Activated CD4-positive, CD25-positive, alpha-beta regulatory T cell treated with anti-CD3 and anti-CD28 coated beads, Interleukin-2, amount 50 U/mL, for 24 hours (primary cell): ENCODE measurements around the gene GPS1.
"Not testable (repeated sequence)": the region's sequence is repeated elsewhere in the genome, so short reads cannot be mapped to it uniquely, and the experiment has no call there.

Source experiments
- ATAC-seq, 2 donors: fragments of 150-1000 bp; cut with Tn5 transposase; one replicate each; pipeline ENCODE4 v1.10.0; 2021; ENCODE audit warnings: mild to moderate bottlenecking in 1 of 2, moderate library complexity in 1 of 2

The GPS1 gene

DNA sequence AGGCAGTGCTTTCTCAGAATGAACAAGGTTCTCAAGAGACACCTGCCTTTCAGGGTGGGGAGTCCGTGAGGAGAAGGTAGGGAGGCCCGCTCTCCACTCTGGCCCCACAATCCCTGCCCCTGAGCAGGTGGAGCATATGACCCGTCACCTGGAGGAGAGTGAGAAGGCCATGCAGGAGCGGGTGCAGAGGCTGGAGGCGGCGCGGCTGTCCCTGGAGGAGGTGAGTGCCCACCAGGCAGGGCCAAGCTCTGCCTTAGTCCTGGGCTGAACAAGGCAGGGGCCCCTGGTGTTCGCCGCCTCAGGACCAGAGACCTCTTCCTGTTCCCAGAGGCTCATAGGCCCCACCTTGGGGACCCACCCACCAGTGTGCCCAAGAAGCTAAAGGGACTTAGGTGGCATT lies 22.7 kb upstream of the GPS1 start:
- no peak for ATAC-seq

DNA sequence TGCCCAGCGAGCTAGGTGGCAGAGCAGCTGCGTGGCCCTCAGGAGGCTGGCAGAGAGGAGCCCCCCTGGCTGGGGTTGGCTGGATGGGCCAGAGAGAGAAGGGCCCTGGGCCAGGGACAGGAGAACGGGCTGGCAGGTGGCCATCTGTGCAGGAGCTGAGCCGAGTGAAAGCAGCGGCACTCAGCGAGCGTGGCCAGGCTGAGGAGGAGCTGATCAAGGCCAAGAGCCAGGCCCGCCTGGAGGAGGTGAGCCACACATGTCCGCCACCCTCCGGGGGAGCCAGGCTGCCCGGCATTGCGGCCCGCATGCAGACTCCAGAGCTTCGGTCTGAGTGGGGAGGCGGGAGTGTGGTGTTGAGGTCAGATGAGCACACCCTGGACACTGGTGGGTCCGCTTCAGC lies 22.3 kb upstream of the GPS1 start:
- no peak for ATAC-seq

- ATAC-seq = no peak
Measured at GRCh38 chr17:82029990-82030469, 21.7 kb upstream of the GPS1 start.

GRCh38 chr17:82030470-82031302 lies 21.0 kb upstream of the GPS1 start:
- peak; percentile 75 to 76 for ATAC-seq

DNA sequence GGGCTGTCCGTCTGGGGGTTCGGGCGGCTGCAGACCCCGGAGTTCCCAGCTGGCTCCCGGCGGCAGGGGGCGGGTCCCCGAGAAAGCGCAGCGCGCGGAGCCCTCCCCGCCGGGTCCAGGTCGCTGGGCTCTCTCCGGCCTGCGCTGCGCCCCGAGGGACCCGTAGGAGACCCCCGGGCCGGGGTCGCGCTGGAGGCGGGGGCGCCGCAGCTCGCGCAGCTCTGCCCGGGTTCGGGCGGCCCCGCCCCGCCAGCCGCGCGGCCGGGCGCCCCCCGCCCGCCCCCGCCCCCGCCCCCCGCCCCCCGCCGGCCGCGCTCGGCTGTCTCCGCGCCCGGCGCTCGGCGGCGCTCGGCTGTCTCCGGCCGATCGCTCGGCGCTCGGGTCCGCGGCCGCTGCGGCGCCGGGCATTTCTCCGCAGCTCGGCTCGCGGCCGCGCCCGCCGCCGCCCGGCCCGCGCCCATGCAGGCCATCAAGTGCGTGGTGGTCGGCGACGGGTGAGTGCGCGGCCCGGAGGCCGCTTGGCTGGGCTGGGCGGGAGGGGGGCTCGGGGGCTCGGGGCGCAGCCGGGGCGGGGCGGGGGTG lies 20.3 kb upstream of the GPS1 start, which contains the start of gene RAC3:
Gene RAC3 (plus strand): TSS at position 376 of the 582 bp plus-strand sequence. CDS start 84 bp downstream, at position 460.
- peak; percentile 17 to 20 for ATAC-seq

- ATAC-seq = peak; percentile 25 to 39
Measured at GRCh38 chr17:82031885-82032627, 19.6 kb upstream of the GPS1 start.

GRCh38 chr17:82033359-82034085 lies 18.2 kb upstream of the GPS1 start:
- ATAC-seq = no peak

- ATAC-seq = no peak
Measured at GRCh38 chr17:82034371-82035011, 17.2 kb upstream of the GPS1 start.

GRCh38 chr17:82035488-82035887 lies 16.2 kb upstream of the GPS1 start:
- ATAC-seq = no peak

- ATAC-seq = no peak
Measured at GRCh38 chr17:82035956-82036633, 15.6 kb upstream of the GPS1 start.

GRCh38 chr17:82036634-82037091 lies 15.0 kb upstream of the GPS1 start:
- no peak for ATAC-seq

GRCh38 chr17:82037092-82037888 lies 14.4 kb upstream of the GPS1 start, which contains the start of gene DCXR:
DCXR (minus strand) TSS chr17:82037697; CDS start chr17:82037682, 15 bp downstream.
- peak; percentile 95 to 96 for ATAC-seq

DNA sequence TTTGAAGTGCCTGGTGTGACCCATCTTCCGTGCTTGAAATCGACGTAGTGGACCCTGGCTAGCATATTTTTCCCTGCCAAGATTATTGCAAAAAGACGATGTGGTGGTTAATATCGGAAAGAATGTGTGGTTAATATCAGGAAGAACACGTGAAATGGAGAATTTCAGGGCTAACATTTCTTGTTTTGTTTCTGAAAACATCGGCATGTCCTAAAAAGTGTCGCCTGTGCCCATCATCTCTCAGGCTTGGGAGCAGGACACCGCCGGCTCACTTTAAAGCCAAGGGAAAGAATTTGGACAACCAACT lies 13.9 kb upstream of the GPS1 start:
- no peak for ATAC-seq

DNA sequence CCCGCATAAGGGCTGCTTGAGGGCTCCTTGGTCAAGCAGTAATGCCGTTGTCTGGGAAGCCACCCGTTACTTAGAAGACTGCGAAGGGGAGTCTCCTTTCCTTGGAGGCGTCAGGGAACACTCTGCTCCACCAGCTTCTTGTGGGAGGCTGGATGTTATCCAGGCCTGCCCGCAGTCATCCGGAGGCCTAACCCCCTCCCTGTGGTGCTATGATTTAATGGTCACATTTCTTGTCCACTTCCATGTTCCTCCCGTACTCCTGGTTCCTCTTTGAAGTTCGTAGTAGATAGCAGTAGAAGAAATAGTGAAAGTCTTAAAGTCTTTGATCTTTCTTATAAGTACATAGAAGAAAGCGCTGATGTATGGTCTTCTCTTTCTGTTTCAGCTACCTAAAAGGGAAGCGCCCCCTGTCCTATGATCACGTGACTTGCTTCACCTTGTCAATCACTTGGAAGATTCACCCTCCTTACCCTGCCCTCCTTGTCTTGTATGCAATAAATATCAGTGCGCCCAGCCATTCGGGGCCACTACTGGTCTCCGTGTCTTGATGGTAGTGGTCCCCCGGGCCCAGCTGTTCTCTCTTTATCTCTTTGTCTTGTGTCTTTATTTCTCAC lies 12.8 kb upstream of the GPS1 start:
- not testable (repeated sequence) for ATAC-seq

DNA sequence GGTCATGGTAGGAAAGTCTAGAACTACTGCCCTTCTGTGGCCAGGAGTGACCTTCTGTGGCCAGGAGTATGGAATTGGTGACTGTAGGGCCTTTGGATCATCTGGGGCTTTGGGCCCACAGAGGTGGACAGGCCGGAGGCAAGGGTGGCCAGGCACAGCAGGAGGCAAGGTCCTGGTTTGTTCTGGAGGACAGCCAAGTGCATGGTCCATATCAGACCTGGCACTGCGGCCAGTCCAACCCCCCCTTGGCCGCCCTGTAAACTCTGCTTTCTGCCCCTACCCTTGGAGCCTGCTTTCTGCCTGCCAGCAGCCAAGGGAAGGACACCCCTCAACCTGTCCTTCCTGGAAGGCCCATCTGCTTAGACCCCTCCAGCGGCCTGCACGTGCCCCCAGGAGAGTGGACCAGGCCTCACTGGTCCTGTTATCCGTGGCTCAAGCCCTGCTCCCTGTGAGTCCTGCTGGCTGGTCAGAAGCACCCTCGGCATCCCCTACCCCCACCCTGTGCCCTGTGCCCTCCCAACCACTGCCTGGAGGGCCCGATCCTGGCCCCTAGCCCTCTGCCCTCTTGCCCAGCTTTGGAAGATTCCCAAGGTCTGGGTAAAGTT lies 11.9 kb upstream of the GPS1 start:
- ATAC-seq = no peak

- no peak for ATAC-seq
Measured at GRCh38 chr17:82041144-82041814, 10.4 kb upstream of the GPS1 start.

GRCh38 chr17:82042649-82043048 lies 9.0 kb upstream of the GPS1 start:
- ATAC-seq = peak in 1 of 2 donors; percentile 9

- no peak for ATAC-seq
Measured at GRCh38 chr17:82043507-82043906, 8.2 kb upstream of the GPS1 start.

GRCh38 chr17:82045936-82046484 lies 5.7 kb upstream of the GPS1 start:
- ATAC-seq = no peak
